GM18907 (cell line): ENCODE data around the gene HS2ST1.
"Not testable (repeated sequence)": the region's sequence is repeated elsewhere in the genome, so short reads cannot be mapped to it uniquely, and the experiment has no call there.

Experiments used
- ATAC-seq: cut with Tn5 transposase; IDR thresholded peaks from one replicate; pipeline ENCODE4 v1.9.1; 2021; ENCODE audit warnings: mild to moderate bottlenecking, moderate library complexity; ENCODE audit not compliant: unreplicated experiment

The HS2ST1 gene

DNA sequence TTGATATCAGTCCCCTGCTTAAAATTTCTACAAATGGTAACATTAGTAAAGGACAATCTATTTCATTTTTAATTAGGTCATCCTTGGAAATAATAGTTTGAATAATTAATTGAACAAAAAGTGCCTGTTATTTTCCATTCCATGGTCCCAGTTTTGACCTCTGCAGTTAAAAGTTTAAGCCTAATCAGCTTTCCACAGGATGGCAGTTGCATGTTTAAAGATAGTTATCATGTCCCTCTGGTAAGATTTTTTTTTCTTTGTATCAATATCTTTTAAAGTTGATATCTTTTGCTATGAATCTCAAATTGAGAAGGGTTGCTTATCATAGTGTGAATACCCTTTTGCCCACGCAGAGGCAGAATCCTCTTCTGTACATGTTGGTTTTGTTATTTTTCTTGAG, 90.4 kb downstream of the HS2ST1 start:
- ATAC-seq: no peak

- ATAC-seq: peak; percentile 91
These were observed 92.9 kb downstream of the HS2ST1 start for GRCh38 chr1:87007323-87007722.

GRCh38 chr1:87013385-87013784, 99.0 kb downstream of the HS2ST1 start:
- not testable (repeated sequence) for ATAC-seq

GRCh38 chr1:87017998-87018672, 103.7 kb downstream of the HS2ST1 start:
- no peak for ATAC-seq

- no peak for ATAC-seq
These were observed 108.9 kb downstream of the HS2ST1 start for GRCh38 chr1:87023326-87023725.

DNA sequence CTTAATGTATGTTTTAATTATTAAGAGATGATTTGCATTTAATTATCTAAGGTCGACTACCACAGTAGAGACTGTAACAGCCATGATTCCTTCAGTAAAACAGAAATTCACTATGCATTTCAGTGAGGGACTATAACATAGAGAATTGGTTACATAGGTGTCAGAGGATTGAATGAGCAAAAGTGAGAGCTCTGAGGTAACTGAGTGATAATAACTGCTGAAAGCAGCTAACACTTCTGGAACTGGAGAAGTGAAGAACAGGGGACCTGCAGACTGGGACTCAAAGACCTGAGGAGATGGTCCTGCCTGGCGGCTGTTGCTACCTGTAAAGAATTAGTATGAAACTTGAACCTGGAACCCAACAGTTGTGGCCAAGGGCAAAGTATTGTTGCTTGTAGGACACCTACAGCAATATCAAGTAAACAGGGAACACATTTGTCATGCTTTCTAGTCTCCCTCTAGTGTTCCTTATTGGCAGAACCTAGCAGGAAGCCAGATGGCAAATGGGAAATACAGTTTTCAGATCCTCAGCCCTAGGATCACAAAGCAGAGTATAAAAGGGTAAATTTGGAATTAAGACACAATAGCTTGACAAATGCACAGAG, 110.6 kb downstream of the HS2ST1 start:
- peak; percentile 79 for ATAC-seq

- ATAC-seq: not testable (repeated sequence)
These were observed 113.1 kb downstream of the HS2ST1 start for GRCh38 chr1:87027561-87027960.

DNA sequence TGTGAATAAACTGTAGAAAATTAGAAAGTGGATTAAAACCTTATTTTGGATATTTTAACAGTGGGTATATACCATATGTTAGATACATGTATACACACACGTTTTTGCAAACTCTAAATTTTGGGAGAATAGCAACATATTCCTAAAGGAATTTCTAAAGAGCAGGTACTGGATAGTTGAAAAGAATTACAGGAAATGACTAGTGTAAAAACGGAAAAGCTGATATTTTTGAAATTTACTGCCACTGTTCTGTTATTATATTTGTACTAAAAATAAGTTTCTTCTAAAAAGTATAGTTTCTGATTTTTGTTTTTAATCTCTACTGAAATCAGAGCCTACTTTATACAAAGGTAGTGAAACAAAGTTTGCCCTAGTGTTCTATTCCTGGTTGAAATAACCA, 114.1 kb downstream of the HS2ST1 start:
- no peak for ATAC-seq

DNA sequence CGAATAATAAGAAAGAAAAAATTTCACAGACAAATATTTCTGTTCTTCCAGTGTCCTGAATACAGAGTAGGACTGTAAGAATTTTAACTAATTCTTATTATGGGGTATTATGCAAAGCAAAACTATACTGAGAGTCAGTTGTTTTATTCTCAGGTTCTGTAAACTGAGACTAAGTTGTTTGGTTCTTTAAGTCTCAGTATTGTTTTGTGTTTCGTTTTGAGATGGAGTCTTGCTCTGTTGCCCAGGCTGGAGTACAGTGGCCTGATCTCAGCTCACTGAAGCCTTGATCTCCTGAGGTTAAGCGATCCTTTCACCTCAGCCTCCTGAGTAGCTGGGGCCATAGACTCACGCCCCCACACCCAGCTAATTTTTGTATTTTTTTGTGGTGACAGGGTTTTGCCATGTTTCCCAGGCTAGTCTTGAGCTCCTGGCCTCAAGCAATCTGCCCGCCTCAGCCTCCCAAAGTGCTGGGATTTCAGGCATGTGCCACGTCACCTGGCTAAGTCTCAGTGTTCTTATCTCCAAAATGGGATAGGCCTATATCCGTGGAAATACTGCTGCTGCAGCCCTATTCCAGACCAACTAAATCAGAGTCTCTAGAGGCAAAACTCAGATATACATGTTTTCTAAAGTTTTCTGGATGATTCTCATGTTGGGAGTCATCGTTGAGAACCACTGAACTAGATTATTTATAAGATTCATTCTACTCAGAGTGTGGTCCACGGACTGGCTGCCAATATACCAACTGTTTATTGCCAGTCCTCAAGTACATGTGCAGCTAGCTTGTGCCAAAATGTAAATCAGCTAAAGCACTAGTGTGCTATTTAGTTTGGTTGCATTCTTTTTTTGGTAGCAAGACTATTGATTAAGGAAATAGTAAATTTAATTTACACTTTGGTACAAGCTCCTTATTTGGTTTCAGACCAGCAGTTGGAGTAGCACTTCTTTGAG, 116.6 kb downstream of the HS2ST1 start:
- peak; percentile 91 for ATAC-seq

DNA sequence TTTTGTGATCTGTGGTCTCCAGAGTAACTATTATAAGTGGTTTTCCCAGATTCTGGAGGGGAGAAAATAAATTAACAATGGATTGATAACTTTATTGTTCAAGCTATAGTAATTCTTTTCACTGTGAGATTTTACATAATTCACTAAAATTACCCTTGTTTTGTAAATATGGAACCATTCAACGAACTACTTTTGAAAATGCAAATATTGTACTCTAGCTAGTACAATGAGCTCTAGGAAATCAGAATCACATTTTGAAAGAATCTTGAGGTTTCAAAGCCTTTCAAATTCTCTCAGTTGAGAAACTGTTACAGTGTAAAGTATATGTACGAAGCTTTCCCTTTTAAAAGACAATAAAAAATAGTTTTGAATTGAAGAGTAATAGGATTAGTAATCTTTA, 119.9 kb downstream of the HS2ST1 start:
- no peak for ATAC-seq

- no peak for ATAC-seq
These were observed 124.7 kb downstream of the HS2ST1 start for GRCh38 chr1:87039096-87039495.

GRCh38 chr1:87042111-87042811, 127.8 kb downstream of the HS2ST1 start:
- ATAC-seq: no peak

GRCh38 chr1:87044424-87044823, 130.0 kb downstream of the HS2ST1 start:
- ATAC-seq: no peak

DNA sequence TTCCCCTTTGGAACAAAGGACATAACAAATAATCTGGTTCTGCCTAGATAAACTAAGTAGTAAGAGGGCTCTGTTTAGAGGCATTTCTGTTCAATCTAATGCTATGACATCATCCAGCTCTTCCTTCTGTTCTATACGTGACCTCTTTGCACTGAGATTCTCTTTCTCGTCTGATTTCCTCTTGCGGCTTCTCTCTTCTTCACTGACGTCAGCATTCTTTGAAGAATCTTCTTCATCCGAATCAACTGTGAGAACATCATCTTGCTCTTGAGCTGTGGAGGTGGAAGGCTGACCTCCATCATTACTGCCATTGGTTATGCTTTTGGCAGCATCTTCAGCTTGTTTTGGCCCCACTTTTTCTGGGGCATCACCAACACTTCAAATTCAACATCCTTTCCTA, 130.4 kb downstream of the HS2ST1 start:
- no peak for ATAC-seq

DNA sequence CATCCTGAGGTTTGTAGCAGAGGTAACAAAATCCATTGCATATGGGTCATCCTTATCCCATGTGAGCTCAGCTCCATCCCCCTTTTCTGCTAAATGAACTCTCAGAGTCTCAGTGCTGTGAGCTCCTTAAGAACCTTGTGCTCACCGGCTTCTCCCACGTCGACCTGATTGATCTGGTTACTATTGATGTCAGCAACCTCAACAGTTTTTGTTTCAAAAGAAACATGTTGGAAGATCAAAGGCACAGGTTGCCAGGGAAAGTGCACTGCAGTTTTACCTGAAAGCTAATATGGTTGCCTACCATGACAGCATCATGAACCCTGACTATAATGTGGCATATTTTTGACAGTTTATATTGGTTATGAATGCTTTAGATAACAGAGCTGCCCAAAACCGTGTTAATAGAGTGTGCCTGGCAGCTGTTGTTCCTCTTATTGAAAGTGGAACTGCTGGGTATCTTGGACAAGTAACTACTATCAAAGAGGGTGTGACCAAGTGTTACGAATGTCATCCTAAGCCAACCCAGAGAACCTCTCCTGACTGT, 131.4 kb downstream of the HS2ST1 start:
- peak; percentile 59 for ATAC-seq

GRCh38 chr1:87046951-87047350, 132.5 kb downstream of the HS2ST1 start:
- no peak for ATAC-seq

- ATAC-seq: no peak
These were observed 133.8 kb downstream of the HS2ST1 start for GRCh38 chr1:87048237-87048636.

GRCh38 chr1:87051965-87052364, 137.5 kb downstream of the HS2ST1 start:
- peak; percentile 50 for ATAC-seq

DNA sequence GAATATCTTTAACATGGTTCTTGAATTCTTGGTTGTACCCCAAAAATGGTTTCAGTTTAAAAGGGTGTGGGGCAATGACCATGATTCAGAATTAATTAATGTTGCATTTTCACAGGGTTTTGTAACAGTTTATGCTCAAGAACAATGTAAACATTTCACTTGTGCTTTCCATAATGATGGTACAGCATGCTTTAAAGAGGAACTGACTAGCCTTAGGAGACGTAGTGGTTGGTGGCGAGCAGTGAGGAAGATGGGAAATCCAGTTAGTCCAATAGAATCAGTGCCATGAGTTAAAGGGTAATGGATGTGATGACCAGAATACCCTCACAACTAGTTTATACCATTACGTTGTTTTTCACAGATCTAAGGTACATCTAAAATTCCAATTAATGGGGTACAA, 138.0 kb downstream of the HS2ST1 start:
- ATAC-seq: peak; percentile 29

GRCh38 chr1:87052961-87053360, 138.5 kb downstream of the HS2ST1 start:
- no peak for ATAC-seq

DNA sequence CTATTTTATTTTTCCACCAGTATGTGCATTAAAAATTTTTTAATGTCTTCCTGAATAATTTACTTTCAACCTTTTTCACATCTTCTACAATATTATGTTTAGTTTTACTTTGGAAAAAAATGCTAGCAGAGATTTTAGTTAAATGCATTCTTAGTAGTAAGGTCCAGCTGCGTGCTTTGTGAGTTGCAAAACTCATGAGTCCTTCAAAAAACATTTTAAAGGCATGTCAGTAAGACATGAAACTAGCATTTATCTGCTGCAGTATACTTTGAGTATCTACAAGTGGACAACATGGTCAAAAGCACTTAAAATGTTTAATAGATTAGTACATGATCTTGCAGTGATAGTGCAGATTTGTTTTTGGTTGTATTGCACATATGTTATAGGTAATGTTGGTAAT, 139.0 kb downstream of the HS2ST1 start:
- ATAC-seq: no peak
